Activated T-helper 1 cell treated with anti-CD3 and anti-CD28 coated beads, Interleukin-12 subunit alpha, Interleukin-12 subunit beta, Interleukin-2, Interleukin-4 antibody, amounts not matched to agents 30 ng/mL and 10 ng/mL and 1 ng/mL, durations not matched to agents 14 hours and 24 hours and 36 hours (primary cell): ENCODE results near the gene GBX2. TPM values are rescaled to one million over a fixed set of nuclear protein-coding genes. Genes with fewer than 3 reads are reported as not detected.

ENCODE experiments used
- DNase-seq: peaks from one replicate; pipeline ENCODE4 v3.0.0; 2021; ENCODE audit warnings: low spot score
- H3K27ac Mint-ChIP-seq: one replicate; pipeline ENCODE4 v1.8.0; 2021; ENCODE audit warnings: mild to moderate bottlenecking, mixed read lengths
- H3K27me3 Mint-ChIP-seq: one replicate; pipeline ENCODE4 v1.8.0; 2022; ENCODE audit warnings: mild to moderate bottlenecking, moderate library complexity, mixed read lengths; ENCODE audit not compliant: insufficient read depth
- H3K36me3 Mint-ChIP-seq: one replicate; pipeline ENCODE4 v1.8.0; 2021; ENCODE audit warnings: low read depth, mixed read lengths
- H3K4me1 Mint-ChIP-seq: one replicate; pipeline ENCODE4 v1.8.0; 2021; ENCODE audit warnings: low read depth, mixed read lengths
- H3K4me3 Mint-ChIP-seq: one replicate; pipeline ENCODE4 v1.8.0; 2021; ENCODE audit warnings: mild to moderate bottlenecking, moderate library complexity, mixed read lengths
- H3K9me3 Mint-ChIP-seq: one replicate; pipeline ENCODE4 v1.8.0; 2021; ENCODE audit warnings: mixed read lengths
- intact Hi-C: fragments of 100-400 bp; cut with micrococcal nuclease; formaldehyde crosslinking; loops from one replicate; pipeline ENCODE4 v1.15.1; 2024
- total RNA-seq: library from RNA; stranded (reverse); gene quantifications from 2 replicates; pipeline ENCODE4 v1.2.3, GENCODE V29; 2022

The GBX2 gene
- total RNA-seq, 1 donor from 2014 or later = not detected

DNA sequence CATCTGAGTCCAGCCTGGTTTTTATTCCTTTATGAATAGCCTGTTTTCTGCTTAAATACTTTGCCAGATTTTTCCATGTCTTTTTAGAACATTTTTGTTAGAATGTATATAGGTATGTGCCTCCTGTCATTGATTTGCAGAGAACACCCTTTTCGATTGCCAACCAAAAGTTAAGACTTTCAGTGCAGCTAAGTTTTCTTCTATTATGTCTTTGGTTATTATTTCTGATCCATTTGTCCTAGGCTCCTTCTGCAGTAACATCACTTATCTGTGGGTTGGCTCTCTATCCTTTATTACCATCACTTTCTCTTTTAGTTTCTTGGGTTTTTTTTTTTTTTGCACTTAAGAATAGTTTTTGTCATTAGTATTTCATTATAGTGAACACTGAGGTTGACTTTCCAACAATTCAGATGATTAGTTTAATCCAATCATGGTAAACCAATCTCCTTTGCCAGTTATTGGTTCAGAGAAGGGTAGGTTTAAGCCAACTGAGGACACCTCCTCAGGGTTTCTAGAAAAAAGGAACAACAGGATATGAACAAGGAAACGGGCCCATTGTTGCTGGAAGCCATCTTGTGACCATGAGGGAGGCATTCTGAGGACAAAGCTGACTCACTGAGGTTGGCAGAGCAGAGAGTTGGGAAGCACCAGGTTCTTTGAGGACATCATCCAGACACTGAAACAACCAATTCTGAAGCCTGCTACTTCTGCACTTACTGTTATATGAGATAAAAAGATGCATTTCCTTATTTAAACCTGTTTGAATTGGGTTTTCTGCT is 37.9 kb upstream of the GBX2 start:
- no peak for DNase-seq
- no peaks in the 10 kb centered on the region for H3K36me3 Mint-ChIP-seq
- intact Hi-C loops = no loop called here
- no peaks in the 10 kb centered on the region for H3K4me1 Mint-ChIP-seq
- H3K27me3 Mint-ChIP-seq = peaks cover 2% of the 10 kb centered on the region
- H3K27ac Mint-ChIP-seq = no peak overlapping the region
- no peak overlapping the region for H3K4me3 Mint-ChIP-seq
- no peaks in the 10 kb centered on the region for H3K9me3 Mint-ChIP-seq

DNA sequence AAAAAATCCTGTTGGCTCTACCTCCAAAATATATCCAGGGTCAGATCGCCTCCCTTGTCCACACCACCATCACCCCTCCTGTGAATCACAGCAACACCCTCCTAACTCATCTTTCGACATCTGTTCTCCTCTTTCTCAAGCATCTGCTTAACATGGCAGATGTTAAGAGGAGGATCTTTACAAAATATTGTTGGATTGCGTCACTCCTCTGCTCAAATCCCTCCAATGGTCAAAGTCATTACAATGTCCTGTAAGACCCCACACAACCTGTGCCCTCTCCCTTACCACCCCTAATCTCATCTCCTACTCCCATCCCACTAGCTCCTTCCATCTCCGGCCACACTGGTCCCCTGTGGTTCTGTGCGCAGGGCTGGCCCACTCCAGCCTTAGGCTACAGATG is 36.8 kb upstream of the GBX2 start:
- Mint-ChIP-seq H3K4me1 (no peaks in the 10 kb centered on the region), H3K27ac (no peak overlapping the region), H3K36me3 (no peaks in the 10 kb centered on the region), H3K9me3 (no peaks in the 10 kb centered on the region), H3K4me3 (no peak overlapping the region), H3K27me3 (peaks cover 7% of the 10 kb centered on the region)
- intact Hi-C loops = no loop called here
- DNase-seq = no peak

GRCh38 chr2:236200378-236200777 is 32.2 kb upstream of the GBX2 start:
- DNase-seq = no peak
- Mint-ChIP-seq H3K4me3 (no peak overlapping the region), H3K27me3 (peaks cover 7% of the 10 kb centered on the region), H3K27ac (no peak overlapping the region), H3K4me1 (no peaks in the 10 kb centered on the region), H3K36me3 (no peaks in the 10 kb centered on the region), H3K9me3 (no peaks in the 10 kb centered on the region)
- intact Hi-C loops = no loop called here

DNA sequence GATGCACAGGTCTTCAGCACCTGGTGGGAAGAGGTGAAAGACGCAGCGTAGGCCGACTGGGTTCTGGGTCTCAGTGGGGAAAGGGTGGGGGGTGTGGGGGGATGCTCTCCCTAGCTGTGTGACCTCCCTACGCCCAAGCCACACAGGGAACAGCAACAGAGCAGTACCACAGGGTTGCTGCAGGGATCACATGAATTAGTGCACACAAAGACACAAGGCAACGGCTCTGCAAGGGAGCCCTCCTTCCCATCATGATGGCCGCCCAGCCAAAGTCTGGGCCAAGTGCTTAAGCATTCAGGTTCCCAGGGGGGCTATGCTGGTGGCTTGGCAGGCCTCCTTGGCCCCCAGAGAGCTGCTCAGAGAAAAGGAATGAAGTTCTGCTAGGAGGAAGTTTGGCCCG is 28.2 kb upstream of the GBX2 start:
- DNase-seq = no peak
- peaks cover 7% of the 10 kb centered on the region for H3K27me3 Mint-ChIP-seq
- no peaks in the 10 kb centered on the region for H3K4me1 Mint-ChIP-seq
- H3K9me3 Mint-ChIP-seq = no peaks in the 10 kb centered on the region
- H3K36me3 Mint-ChIP-seq = no peaks in the 10 kb centered on the region
- no peak overlapping the region for H3K4me3 Mint-ChIP-seq
- intact Hi-C loops = no loop called here
- no peak overlapping the region for H3K27ac Mint-ChIP-seq

DNA sequence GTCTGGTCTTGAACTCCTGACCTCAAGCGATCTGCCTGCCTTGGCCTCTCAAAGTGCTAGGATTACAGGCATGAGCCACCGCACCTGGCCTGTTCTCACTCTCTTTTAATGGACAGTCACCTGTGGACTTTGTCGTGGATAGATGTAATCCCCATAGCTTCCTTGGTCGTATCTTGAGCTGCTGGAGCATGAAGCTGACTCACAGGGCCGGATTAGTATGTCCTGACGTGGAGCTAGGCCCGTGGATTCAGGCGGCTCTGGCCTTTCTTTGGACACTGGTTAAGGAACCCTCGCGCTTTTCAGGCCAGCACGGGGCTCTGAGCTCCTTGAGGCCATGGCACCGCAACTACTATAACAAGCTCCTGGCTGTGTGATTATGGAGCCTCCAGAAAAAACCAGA is 27.5 kb upstream of the GBX2 start:
- intact Hi-C loops = no loop called here
- Mint-ChIP-seq H3K27ac (no peak overlapping the region), H3K27me3 (peaks cover 7% of the 10 kb centered on the region), H3K4me1 (no peaks in the 10 kb centered on the region), H3K9me3 (no peaks in the 10 kb centered on the region), H3K4me3 (no peak overlapping the region), H3K36me3 (no peaks in the 10 kb centered on the region)
- DNase-seq = no peak

GRCh38 chr2:236194786-236195185 is 26.6 kb upstream of the GBX2 start:
- Mint-ChIP-seq H3K27ac (no peak overlapping the region), H3K36me3 (no peaks in the 10 kb centered on the region), H3K4me3 (no peak overlapping the region), H3K27me3 (peaks cover 2% of the 10 kb centered on the region), H3K9me3 (no peaks in the 10 kb centered on the region), H3K4me1 (no peaks in the 10 kb centered on the region)
- intact Hi-C loops = no loop called here
- no peak for DNase-seq

- Mint-ChIP-seq H3K4me3 (no peak overlapping the region), H3K36me3 (no peaks in the 10 kb centered on the region), H3K27ac (no peak overlapping the region), H3K27me3 (no peaks in the 10 kb centered on the region), H3K4me1 (no peaks in the 10 kb centered on the region), H3K9me3 (no peaks in the 10 kb centered on the region)
- no peak for DNase-seq
- intact Hi-C loops = no loop called here
Measured at GRCh38 chr2:236193026-236193425, 24.8 kb upstream of the GBX2 start.

- no peaks in the 10 kb centered on the region for H3K36me3 Mint-ChIP-seq
- no peak for DNase-seq
- H3K4me1 Mint-ChIP-seq = no peaks in the 10 kb centered on the region
- no peak overlapping the region for H3K4me3 Mint-ChIP-seq
- H3K27me3 Mint-ChIP-seq = no peaks in the 10 kb centered on the region
- no peak overlapping the region for H3K27ac Mint-ChIP-seq
- H3K9me3 Mint-ChIP-seq = no peaks in the 10 kb centered on the region
- intact Hi-C loops = no loop called here
Measured at GRCh38 chr2:236190674-236191073, 22.5 kb upstream of the GBX2 start.

GRCh38 chr2:236184701-236185100 is 16.5 kb upstream of the GBX2 start:
- no peaks in the 10 kb centered on the region for H3K36me3 Mint-ChIP-seq
- H3K9me3 Mint-ChIP-seq = no peaks in the 10 kb centered on the region
- no peaks in the 10 kb centered on the region for H3K4me1 Mint-ChIP-seq
- intact Hi-C loops = loop anchor here (5.0 to 10.0 kb wide), 2 partner anchors 53 to 690 kb away; partner anchors contain the start of gene AGAP1
- DNase-seq = no peak
- no peak overlapping the region for H3K27ac Mint-ChIP-seq
- H3K27me3 Mint-ChIP-seq = peaks cover 17% of the 10 kb centered on the region
- no peak overlapping the region for H3K4me3 Mint-ChIP-seq

DNA sequence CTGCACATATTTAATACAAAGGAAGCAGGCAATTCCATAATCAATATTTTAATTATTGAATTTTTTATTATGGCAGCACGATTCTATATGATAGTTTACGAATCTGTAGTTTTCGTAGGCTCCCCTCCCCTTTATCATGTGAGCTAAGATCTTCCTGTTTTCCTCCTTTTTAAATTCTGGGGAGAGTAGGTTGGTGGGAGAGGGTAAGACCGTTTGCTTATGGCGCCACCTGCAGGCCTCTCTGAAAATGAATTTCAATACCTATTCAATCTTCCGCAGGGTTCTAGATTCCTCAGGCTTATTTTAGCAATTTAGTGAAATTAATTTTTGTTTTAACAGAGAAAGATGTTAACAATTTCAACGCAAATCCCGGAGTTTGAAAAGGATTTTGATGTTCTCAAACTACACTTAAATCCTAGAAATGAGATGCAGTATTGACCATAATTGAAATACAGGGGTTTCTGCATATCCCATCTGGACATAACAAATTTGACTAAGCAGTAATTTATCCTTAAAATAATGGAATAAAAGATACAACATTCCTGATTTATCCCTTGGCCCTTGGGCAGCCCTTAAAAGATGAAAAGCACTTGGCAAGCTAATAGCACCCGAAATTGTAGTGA is 12.8 kb upstream of the GBX2 start:
- Mint-ChIP-seq H3K4me1 (no peaks in the 10 kb centered on the region), H3K4me3 (no peak overlapping the region), H3K27ac (peak overlapping the region; percentile 84), H3K9me3 (no peaks in the 10 kb centered on the region), H3K27me3 (peaks cover 42% of the 10 kb centered on the region), H3K36me3 (no peaks in the 10 kb centered on the region)
- DNase-seq = no peak
- intact Hi-C loops = loop anchor here (1.0 to 10.0 kb wide), 5 partner anchors 16 to 686 kb away; partner anchors contain the start of gene AGAP1

- DNase-seq = no peak
- intact Hi-C loops = loop anchor here (2.0 to 10.0 kb wide), 3 partner anchors 15 to 685 kb away; partner anchors contain the start of gene AGAP1
- Mint-ChIP-seq H3K9me3 (no peaks in the 10 kb centered on the region), H3K36me3 (no peaks in the 10 kb centered on the region), H3K27me3 (peaks cover 48% of the 10 kb centered on the region), H3K4me3 (no peak overlapping the region), H3K27ac (no peak overlapping the region), H3K4me1 (no peaks in the 10 kb centered on the region)
Measured at GRCh38 chr2:236180076-236180816, 12.1 kb upstream of the GBX2 start.

- intact Hi-C loops = loop anchor here (1.0 to 10.0 kb wide), 5 partner anchors 8 to 685 kb away; partner anchors contain the start of gene AGAP1
- DNase-seq = no peak
- H3K4me3 Mint-ChIP-seq = no peak overlapping the region
- peaks cover 54% of the 10 kb centered on the region for H3K27me3 Mint-ChIP-seq
- no peaks in the 10 kb centered on the region for H3K36me3 Mint-ChIP-seq
- H3K27ac Mint-ChIP-seq = peak overlapping the region; percentile 67
- H3K4me1 Mint-ChIP-seq = no peaks in the 10 kb centered on the region
- H3K9me3 Mint-ChIP-seq = no peaks in the 10 kb centered on the region
Measured at GRCh38 chr2:236179236-236180075, 11.3 kb upstream of the GBX2 start.
